Neural progenitor cell (in vitro differentiated cells): ENCODE data around the gene MX2. TPM values are rescaled to one million over a fixed set of nuclear protein-coding genes. Genes with fewer than 3 reads are reported as not detected.

ENCODE experiments used
- DNase-seq: peaks from one replicate; pipeline ENCODE4 v3.0.0-alpha.2; 2016; ENCODE audit warnings: low spot score
- H2AFZ ChIP-seq: fragments of 200-600 bp; sonication (generic); replicated peaks from 2 replicates; pipeline ENCODE4 v1.6.1; 2016; ENCODE audit warnings: antibody characterized with exemption
- H3F3A ChIP-seq: fragments of 200-600 bp; sonication (generic); 2 replicates; pipeline ENCODE4 v1.6.1; 2016; ENCODE audit warnings: antibody characterized with exemption, low read depth
- H3K27ac ChIP-seq: fragments of 200-600 bp; sonication (generic); 2 replicates; pipeline ENCODE4 v1.5.1; 2016; ENCODE audit warnings: mild to moderate bottlenecking
- H3K27me3 ChIP-seq: fragments of 200-600 bp; sonication (generic); 2 replicates; pipeline ENCODE4 v1.6.1; 2016; ENCODE audit warnings: mild to moderate bottlenecking, moderate library complexity
- H3K36me3 ChIP-seq: fragments of 200-600 bp; sonication (generic); 2 replicates; pipeline ENCODE4 v1.5.1; 2016
- H3K4me1 ChIP-seq: fragments of 200-600 bp; sonication (generic); 2 replicates; pipeline ENCODE4 v1.6.1; 2016; ENCODE audit warnings: mixed run types
- H3K4me2 ChIP-seq: fragments of 200-600 bp; sonication (generic); 2 replicates; pipeline ENCODE4 v1.6.1; 2016
- H3K4me3 ChIP-seq: fragments of 200-600 bp; sonication (generic); 2 replicates; pipeline ENCODE4 v1.5.1; 2016
- H3K79me2 ChIP-seq: fragments of 200-600 bp; sonication (generic); 2 replicates; pipeline ENCODE4 v1.6.1; 2016; ENCODE audit warnings: low read depth
- H3K9ac ChIP-seq: fragments of 200-600 bp; sonication (generic); 2 replicates; pipeline ENCODE4 v1.6.1; 2016
- H3K9me3 ChIP-seq: fragments of 200-600 bp; sonication (generic); 2 replicates; pipeline ENCODE4 v1.5.1; 2016; ENCODE audit warnings: low read depth
- H4K20me1 ChIP-seq: fragments of 200-600 bp; sonication (generic); 2 replicates; pipeline ENCODE4 v1.6.1; 2016; ENCODE audit warnings: low read depth
- H3K27ac Mint-ChIP-seq: 3 replicates; pipeline ENCODE4 v1.8.0; 2021; ENCODE audit warnings: mixed read lengths
- H3K27me3 Mint-ChIP-seq: 2 replicates; pipeline ENCODE4 v1.8.0; 2022; ENCODE audit warnings: low read depth, mild to moderate bottlenecking, inconsistent platforms, moderate library complexity, mixed read lengths; ENCODE audit not compliant: insufficient read depth
- H3K36me3 Mint-ChIP-seq: 3 replicates; pipeline ENCODE4 v1.8.0; 2021; ENCODE audit warnings: mixed read lengths
- H3K4me1 Mint-ChIP-seq: 3 replicates; pipeline ENCODE4 v1.8.0; 2021; ENCODE audit warnings: mixed read lengths
- H3K4me3 Mint-ChIP-seq: 3 replicates; pipeline ENCODE4 v1.8.0; 2021; ENCODE audit warnings: mild to moderate bottlenecking, moderate library complexity, mixed read lengths
- H3K9me3 Mint-ChIP-seq: 3 replicates; pipeline ENCODE4 v1.8.0; 2020; ENCODE audit warnings: mixed read lengths
- EZH2 ChIP-seq: fragments of 200-600 bp; sonication (generic); IDR thresholded peaks from 2 replicates; pipeline ENCODE4 v1.6.1; 2017; ENCODE audit warnings: antibody characterized with exemption, mild to moderate bottlenecking, moderate library complexity
- EZH2phosphoT487 ChIP-seq: fragments of 200-600 bp; sonication (generic); IDR thresholded peaks from 2 replicates; pipeline ENCODE4 v1.6.1; 2017; ENCODE audit warnings: antibody characterized with exemption
- total RNA-seq: library from RNA; depleted of rRNA; stranded (reverse); fragments of >200 nt; gene quantifications from 2 replicates; pipeline ENCODE4 v1.2.3, GENCODE V29; 2015; ENCODE audit warnings: low replicate concordance
- TF ChIP-seq, protein P1 (sequence below): fragments of 200-600 bp; sonication (generic); IDR thresholded peaks from 2 replicates; pipeline ENCODE4 v1.5.1; 2017; ENCODE audit warnings: antibody characterized with exemption, mild to moderate bottlenecking

Gene MX2
- total RNA-seq, 1 donor from 2014 or later, result 3.3 TPM

DNA sequence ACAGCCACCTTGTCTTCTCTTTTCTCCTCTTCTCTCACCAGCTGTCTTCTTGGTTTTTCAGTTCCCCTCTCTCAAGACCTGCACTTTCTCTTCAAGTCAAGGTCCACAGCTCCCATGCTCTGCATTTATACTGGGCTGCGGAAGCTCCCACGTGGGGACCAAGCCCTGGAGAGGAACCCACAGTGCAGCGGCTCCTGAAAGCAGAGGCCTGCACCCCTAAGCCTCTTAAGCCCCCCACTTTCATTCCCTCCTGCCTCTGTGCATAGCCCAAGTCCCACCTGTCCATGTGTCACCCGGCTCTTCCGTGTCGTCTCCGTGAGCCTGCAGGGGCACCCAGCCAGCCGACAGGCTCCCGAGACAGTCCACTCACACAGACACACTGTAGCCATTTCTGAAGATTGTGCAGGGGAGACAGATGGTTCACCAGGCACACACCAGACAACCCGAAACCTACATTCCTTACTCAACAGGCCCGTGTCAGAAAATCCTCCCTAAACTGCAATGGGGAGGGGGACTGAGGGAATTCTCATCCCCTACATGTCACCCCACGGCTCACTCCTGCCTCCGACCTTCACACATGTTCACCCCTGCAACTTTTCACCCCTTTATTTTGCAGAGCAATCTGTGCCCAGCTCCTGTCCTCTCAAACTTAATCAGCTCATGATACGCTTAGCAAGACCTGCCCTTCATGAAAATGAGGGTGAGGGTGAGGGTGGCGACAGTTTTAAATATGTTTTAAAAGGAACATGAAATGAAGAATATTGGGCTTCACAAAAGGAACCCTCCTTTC lies 6.3 kb downstream of the MX2 start:
- H3K4me1 ChIP-seq, result peaks cover 4% of the 10 kb centered on the region
- H3K4me1 Mint-ChIP-seq, result no peaks in the 10 kb centered on the region
- H3K36me3 ChIP-seq, result no peaks in the 10 kb centered on the region
- no peaks in the 10 kb centered on the region for H3K36me3 Mint-ChIP-seq
- H3K27me3 ChIP-seq, result no peaks in the 10 kb centered on the region
- no peak for DNase-seq
- no peaks in the 10 kb centered on the region for H3K9me3 Mint-ChIP-seq
- peaks cover 11% of the 10 kb centered on the region for H3K27me3 Mint-ChIP-seq
- H3K4me3 Mint-ChIP-seq, result no peak overlapping the region
- H3K27ac Mint-ChIP-seq, result no peak overlapping the region
- H3F3A ChIP-seq, result no peaks in the 10 kb centered on the region
- H3K9ac ChIP-seq, result no peak overlapping the region
- H2AFZ ChIP-seq, result no peak overlapping the region
- H3K4me3 ChIP-seq, result no peak overlapping the region
- H3K79me2 ChIP-seq, result no peaks in the 10 kb centered on the region
- H3K27ac ChIP-seq, result no peak overlapping the region
- H3K4me2 ChIP-seq, result no peak overlapping the region
- no peaks in the 10 kb centered on the region for H4K20me1 ChIP-seq
- H3K9me3 ChIP-seq, result no peaks in the 10 kb centered on the region
- no peak for TF ChIP-seq EZH2phosphoT487
- no peak for TF ChIP-seq EZH2
- TF ChIP-seq, protein P1, sequence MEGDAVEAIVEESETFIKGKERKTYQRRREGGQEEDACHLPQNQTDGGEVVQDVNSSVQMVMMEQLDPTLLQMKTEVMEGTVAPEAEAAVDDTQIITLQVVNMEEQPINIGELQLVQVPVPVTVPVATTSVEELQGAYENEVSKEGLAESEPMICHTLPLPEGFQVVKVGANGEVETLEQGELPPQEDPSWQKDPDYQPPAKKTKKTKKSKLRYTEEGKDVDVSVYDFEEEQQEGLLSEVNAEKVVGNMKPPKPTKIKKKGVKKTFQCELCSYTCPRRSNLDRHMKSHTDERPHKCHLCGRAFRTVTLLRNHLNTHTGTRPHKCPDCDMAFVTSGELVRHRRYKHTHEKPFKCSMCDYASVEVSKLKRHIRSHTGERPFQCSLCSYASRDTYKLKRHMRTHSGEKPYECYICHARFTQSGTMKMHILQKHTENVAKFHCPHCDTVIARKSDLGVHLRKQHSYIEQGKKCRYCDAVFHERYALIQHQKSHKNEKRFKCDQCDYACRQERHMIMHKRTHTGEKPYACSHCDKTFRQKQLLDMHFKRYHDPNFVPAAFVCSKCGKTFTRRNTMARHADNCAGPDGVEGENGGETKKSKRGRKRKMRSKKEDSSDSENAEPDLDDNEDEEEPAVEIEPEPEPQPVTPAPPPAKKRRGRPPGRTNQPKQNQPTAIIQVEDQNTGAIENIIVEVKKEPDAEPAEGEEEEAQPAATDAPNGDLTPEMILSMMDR, result no peak

DNA sequence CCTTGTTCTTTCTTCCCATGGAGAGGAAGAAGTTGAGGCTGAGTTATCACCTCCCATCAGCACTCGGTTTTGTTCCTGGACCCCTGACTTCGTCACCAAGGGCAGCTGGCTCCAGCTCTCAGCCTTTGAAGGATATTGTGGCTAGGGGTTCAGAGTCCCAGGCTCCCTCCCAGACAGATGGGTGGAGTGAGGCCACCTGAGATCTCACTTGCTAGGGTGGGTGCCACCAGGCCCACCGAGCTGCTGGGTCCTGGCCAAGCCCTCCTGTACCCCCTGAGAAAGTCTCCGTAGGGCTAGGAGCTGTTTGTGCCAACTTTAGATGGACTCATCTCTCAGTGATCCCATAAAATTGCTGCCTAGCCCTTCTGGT lies 6.9 kb downstream of the MX2 start:
- no peak for TF ChIP-seq EZH2
- TF ChIP-seq, protein P1, result no peak
- no peak overlapping the region for H3K4me3 ChIP-seq
- H4K20me1 ChIP-seq, result no peaks in the 10 kb centered on the region
- no peaks in the 10 kb centered on the region for H3K79me2 ChIP-seq
- H3K27me3 ChIP-seq, result no peaks in the 10 kb centered on the region
- H3F3A ChIP-seq, result no peaks in the 10 kb centered on the region
- peaks cover 4% of the 10 kb centered on the region for H3K4me1 ChIP-seq
- H3K9ac ChIP-seq, result no peak overlapping the region
- DNase-seq, result no peak
- no peaks in the 10 kb centered on the region for H3K9me3 ChIP-seq
- Mint-ChIP-seq H3K36me3 (no peaks in the 10 kb centered on the region), H3K4me1 (no peaks in the 10 kb centered on the region), H3K27ac (no peak overlapping the region), H3K9me3 (no peaks in the 10 kb centered on the region), H3K27me3 (peaks cover 10% of the 10 kb centered on the region), H3K4me3 (no peak overlapping the region)
- H2AFZ ChIP-seq, result peak overlapping the region; percentile 99
- H3K4me2 ChIP-seq, result peak overlapping the region; percentile 78
- H3K36me3 ChIP-seq, result no peaks in the 10 kb centered on the region
- no peak overlapping the region for H3K27ac ChIP-seq

DNA sequence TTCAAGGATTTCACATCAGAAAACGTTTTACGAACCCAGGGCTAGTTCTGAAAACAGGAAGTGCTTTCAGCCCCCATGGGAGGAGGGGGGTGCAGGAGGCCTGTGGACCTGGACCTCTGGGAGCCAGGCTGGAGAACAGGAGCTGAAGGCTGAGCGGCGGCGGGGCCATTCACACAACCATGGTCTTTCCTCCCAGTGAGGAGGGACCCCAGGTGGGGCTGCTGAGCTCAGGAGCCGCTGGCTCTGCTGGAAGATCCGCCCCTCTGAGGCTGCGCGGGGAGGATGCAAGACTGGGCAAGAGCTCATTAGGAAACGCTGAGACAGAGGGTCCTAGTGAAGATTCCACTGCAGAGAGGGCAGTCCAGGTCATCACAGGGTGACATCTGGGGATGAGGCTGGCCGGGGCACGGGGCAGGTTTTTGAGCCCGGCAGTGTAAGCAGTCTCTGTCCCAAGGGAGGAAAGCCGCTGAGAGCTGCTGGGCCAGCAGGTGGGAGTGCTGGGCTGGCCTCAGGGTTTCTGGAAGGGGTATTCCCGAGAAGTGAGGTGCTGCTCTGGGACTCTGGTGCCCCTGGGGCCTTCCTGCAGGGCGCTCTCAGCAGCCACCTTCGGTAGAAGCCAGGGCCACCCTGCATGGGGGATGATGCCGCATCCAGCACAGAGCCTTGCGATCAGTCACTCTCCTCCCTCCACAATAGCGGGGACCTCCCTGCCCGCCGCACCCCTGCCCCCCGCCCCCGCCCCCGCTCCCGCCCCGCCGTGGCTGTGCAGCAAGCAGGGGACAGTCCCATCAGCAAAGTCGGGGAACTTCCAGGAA lies 7.5 kb downstream of the MX2 start:
- no peak overlapping the region for H3K27ac ChIP-seq
- Mint-ChIP-seq H3K27me3 (peaks cover 10% of the 10 kb centered on the region), H3K9me3 (no peaks in the 10 kb centered on the region), H3K36me3 (no peaks in the 10 kb centered on the region), H3K4me3 (peak overlapping the region; percentile 71), H3K27ac (no peak overlapping the region), H3K4me1 (no peaks in the 10 kb centered on the region)
- no peaks in the 10 kb centered on the region for H3K79me2 ChIP-seq
- H3K27me3 ChIP-seq, result no peaks in the 10 kb centered on the region
- DNase-seq, result peak; percentile 82
- no peak overlapping the region for H3K9ac ChIP-seq
- peak overlapping the region; percentile 78 for H3K4me2 ChIP-seq
- no peaks in the 10 kb centered on the region for H3K36me3 ChIP-seq
- no peaks in the 10 kb centered on the region for H3K9me3 ChIP-seq
- no peak for TF ChIP-seq EZH2phosphoT487
- no peak for TF ChIP-seq EZH2
- TF ChIP-seq, protein P1, result no peak
- H3K4me3 ChIP-seq, result peak overlapping the region; percentile 41
- peak overlapping the region; percentile 99 for H2AFZ ChIP-seq
- no peaks in the 10 kb centered on the region for H4K20me1 ChIP-seq
- H3K4me1 ChIP-seq, result peaks cover 4% of the 10 kb centered on the region
- H3F3A ChIP-seq, result no peaks in the 10 kb centered on the region
